ENCODE data around the gene MAP3K6. TPM values are rescaled to one million over a fixed set of nuclear protein-coding genes. Genes with fewer than 3 reads are reported as not detected.

The MAP3K6 gene
- polyA plus RNA-seq, 1 experiment = 7.6 TPM

- peaks cover 7% of the 10 kb centered on the region for H3K27me3 ChIP-seq (ENCODE audit: control insufficient read depth, insufficient read depth, low read length)
- H3K4me3 ChIP-seq (ENCODE audit: low read depth, low read length) = no peak within 1 kb of the TSS
- POLR2A ChIA-PET = no interaction called here
- H3K9me3 ChIP-seq (ENCODE audit: control insufficient read depth, insufficient read depth, low read length) = no peaks in the 10 kb centered on the region
- DNase-seq (ENCODE audit: low read depth, low spot score) = no peak
- CTCF ChIA-PET = interaction anchor here (0.7 to 0.9 kb wide), 4 partner anchors 9 to 1107 kb away, joined by 3 read pairs; no protein-coding TSS in a partner anchor
- H3K27ac ChIP-seq (ENCODE audit: low read depth, low read length) = no peak within 1 kb of the TSS
- no peak for TF ChIP-seq CTCF (IDR thresholded peaks at IDR 0.05; ENCODE audit: low read depth, low read length)
Observed at GRCh38 chr1:27374362-27375086, 7.8 kb upstream of the MAP3K6 start, which contains the start of gene FCN3. Gene FCN3 (minus strand): TSS chr1:27374824. CDS start chr1:27374818, 6 bp downstream.

- ChIA-PET POLR2A (no interaction called here), CTCF (interaction anchor here (0.7 to 1.7 kb wide), 4 partner anchors 13 to 40 kb away, joined by 3 to 6 read pairs (median 4); no protein-coding TSS in a partner anchor)
Observed at GRCh38 chr1:27372808-27373690, 6.3 kb upstream of the MAP3K6 start.

GRCh38 chr1:27372022-27372807 lies 5.5 kb upstream of the MAP3K6 start:
- Histone ChIP-seq H3K27ac (ENCODE audit: low read depth, low read length) (no peak overlapping the region), H3K9me3 (ENCODE audit: control insufficient read depth, insufficient read depth, low read length) (no peaks in the 10 kb centered on the region), H3K4me3 (ENCODE audit: low read depth, low read length) (no peak overlapping the region), H3K27me3 (ENCODE audit: control insufficient read depth, insufficient read depth, low read length) (peaks cover 7% of the 10 kb centered on the region)
- CTCF ChIA-PET = interaction anchor here (0.7 to 1.7 kb wide), 4 partner anchors 14 to 40 kb away, joined by 3 to 6 read pairs (median 4); no protein-coding TSS in a partner anchor
- TF ChIP-seq CTCF (IDR thresholded peaks at IDR 0.05; ENCODE audit: low read depth, low read length) = no peak
- no peak for DNase-seq (ENCODE audit: low read depth, low spot score)
- POLR2A ChIA-PET = no interaction called here

More at GRCh38 chr1:27372808-27373690, 6.3 kb upstream of the MAP3K6 start:
- no peak overlapping the region for H3K27ac ChIP-seq (ENCODE audit: low read depth, low read length)
- TF ChIP-seq CTCF (IDR thresholded peaks at IDR 0.05; ENCODE audit: low read depth, low read length) = peak; percentile 46
- no peak for DNase-seq (ENCODE audit: low read depth, low spot score)
- no peaks in the 10 kb centered on the region for H3K9me3 ChIP-seq (ENCODE audit: control insufficient read depth, insufficient read depth, low read length)
- peaks cover 7% of the 10 kb centered on the region for H3K27me3 ChIP-seq (ENCODE audit: control insufficient read depth, insufficient read depth, low read length)
- no peak overlapping the region for H3K4me3 ChIP-seq (ENCODE audit: low read depth, low read length)

- H3K4me3 ChIP-seq (ENCODE audit: low read depth, low read length) = no peak overlapping the region
- CTCF ChIA-PET = interaction anchor here (0.5 to 5.3 kb wide), 6 partner anchors 12 to 253 kb away, joined by 3 to 75 read pairs (median 6); no protein-coding TSS in a partner anchor
- H3K9me3 ChIP-seq (ENCODE audit: control insufficient read depth, insufficient read depth, low read length) = no peaks in the 10 kb centered on the region; the same call in 1 of the 2 replicates
- DNase-seq (ENCODE audit: low read depth, low spot score) = no peak
- POLR2A ChIA-PET = no interaction called here
- H3K27ac ChIP-seq (ENCODE audit: low read depth, low read length) = no peak overlapping the region
- H3K27me3 ChIP-seq (ENCODE audit: control insufficient read depth, insufficient read depth, low read length) = no peaks in the 10 kb centered on the region
- TF ChIP-seq CTCF (IDR thresholded peaks at IDR 0.05; ENCODE audit: low read depth, low read length) = peak; percentile 47
Observed at GRCh38 chr1:27368869-27369582, 2.3 kb upstream of the MAP3K6 start.
